CD4-positive, CD25-positive, alpha-beta regulatory T cell (primary cell): ENCODE results near the gene TOM1. TPM values are rescaled to one million over a fixed set of nuclear protein-coding genes. Genes with fewer than 3 reads are reported as not detected.

ENCODE experiments used
- ATAC-seq, 2 donors: fragments of 150-1000 bp; cut with Tn5 transposase; one replicate each; pipeline ENCODE4 v1.10.0; 2021; ENCODE audit warnings: low read depth in 2 of 2, moderate number of reproducible peaks in 2 of 2, moderate library complexity in 1 of 2
- DNase-seq, 3 donors: peaks; one replicate each; pipeline versions ENCODE4 v3.0.0 to v3.0.0-alpha.2; 2012 to 2022; ENCODE audit warnings: mixed read lengths in 1 of 3
- H3K27ac ChIP-seq: one replicate; pipeline ENCODE4 v1.7.0; 2013; ENCODE audit warnings: mild to moderate bottlenecking, low read length; ENCODE audit not compliant: insufficient read depth, poor library complexity, severe bottlenecking
- H3K27me3 ChIP-seq: one replicate; pipeline ENCODE4 v1.7.0; 2013; ENCODE audit warnings: low read length; ENCODE audit not compliant: control insufficient read depth, insufficient read depth
- H3K36me3 ChIP-seq: one replicate; pipeline ENCODE4 v1.7.0; 2013; ENCODE audit warnings: mild to moderate bottlenecking, low read length, moderate library complexity; ENCODE audit not compliant: control insufficient read depth, insufficient read depth
- H3K4me1 ChIP-seq: 2 replicates; pipeline ENCODE4 v1.7.0; 2013; ENCODE audit warnings: mild to moderate bottlenecking, low read length; ENCODE audit not compliant: insufficient read depth, control insufficient read depth, poor library complexity, severe bottlenecking
- H3K4me3 ChIP-seq: one replicate; pipeline ENCODE4 v1.7.0; 2013; ENCODE audit warnings: low read depth, mild to moderate bottlenecking, low read length, moderate library complexity
- H3K9me3 ChIP-seq, 2 experiments: 1 replicate in 1 of 2; 2 replicates in 1 of 2; pipeline ENCODE4 v1.7.0; 2013; ENCODE audit warnings: low read length in 2 of 2, mild to moderate bottlenecking in 1 of 2, moderate library complexity in 1 of 2; ENCODE audit not compliant: control insufficient read depth in 2 of 2
- H3K27ac Mint-ChIP-seq, 3 donors: one replicate each; pipeline ENCODE4 v1.8.0; 2020 to 2022; ENCODE audit warnings: mild to moderate bottlenecking in 3 of 3, mixed read lengths in 3 of 3, moderate library complexity in 2 of 3
- H3K27me3 Mint-ChIP-seq: one replicate; pipeline ENCODE4 v1.8.0; 2022; ENCODE audit warnings: mild to moderate bottlenecking, mixed read lengths
- H3K36me3 Mint-ChIP-seq: one replicate; pipeline ENCODE4 v1.8.0; 2020; ENCODE audit warnings: mixed read lengths
- H3K4me1 Mint-ChIP-seq, 4 donors: one replicate each; pipeline ENCODE4 v1.8.0; 2020 to 2022; ENCODE audit warnings: mixed read lengths in 4 of 4, mild to moderate bottlenecking in 1 of 4
- H3K4me3 Mint-ChIP-seq, 4 donors: one replicate each; pipeline ENCODE4 v1.8.0; 2020 to 2022; ENCODE audit warnings: mild to moderate bottlenecking in 4 of 4, mixed read lengths in 4 of 4, moderate library complexity in 3 of 4
- H3K9me3 Mint-ChIP-seq, 7 donors: one replicate each; pipeline ENCODE4 v1.8.0; 2020 to 2022; ENCODE audit warnings: mixed read lengths in 7 of 7, mild to moderate bottlenecking in 3 of 7, moderate library complexity in 2 of 7
- polyA plus RNA-seq, 4 donors: library from polyadenylated mRNA; unstranded; fragments of 300-500 nt; fragmentation: Illumina TruSeq; gene quantifications; one replicate each; pipeline ENCODE4 v1.2.3, GENCODE V29; 2021
- total RNA-seq: library from RNA; stranded (reverse); gene quantifications from one replicate; pipeline ENCODE4 v1.2.3, GENCODE V29; 2022

Gene TOM1
- total and polyA plus RNA-seq, 5 donors from 2014 or later, result 54.8 to 194 (median 71.6) TPM

DNA sequence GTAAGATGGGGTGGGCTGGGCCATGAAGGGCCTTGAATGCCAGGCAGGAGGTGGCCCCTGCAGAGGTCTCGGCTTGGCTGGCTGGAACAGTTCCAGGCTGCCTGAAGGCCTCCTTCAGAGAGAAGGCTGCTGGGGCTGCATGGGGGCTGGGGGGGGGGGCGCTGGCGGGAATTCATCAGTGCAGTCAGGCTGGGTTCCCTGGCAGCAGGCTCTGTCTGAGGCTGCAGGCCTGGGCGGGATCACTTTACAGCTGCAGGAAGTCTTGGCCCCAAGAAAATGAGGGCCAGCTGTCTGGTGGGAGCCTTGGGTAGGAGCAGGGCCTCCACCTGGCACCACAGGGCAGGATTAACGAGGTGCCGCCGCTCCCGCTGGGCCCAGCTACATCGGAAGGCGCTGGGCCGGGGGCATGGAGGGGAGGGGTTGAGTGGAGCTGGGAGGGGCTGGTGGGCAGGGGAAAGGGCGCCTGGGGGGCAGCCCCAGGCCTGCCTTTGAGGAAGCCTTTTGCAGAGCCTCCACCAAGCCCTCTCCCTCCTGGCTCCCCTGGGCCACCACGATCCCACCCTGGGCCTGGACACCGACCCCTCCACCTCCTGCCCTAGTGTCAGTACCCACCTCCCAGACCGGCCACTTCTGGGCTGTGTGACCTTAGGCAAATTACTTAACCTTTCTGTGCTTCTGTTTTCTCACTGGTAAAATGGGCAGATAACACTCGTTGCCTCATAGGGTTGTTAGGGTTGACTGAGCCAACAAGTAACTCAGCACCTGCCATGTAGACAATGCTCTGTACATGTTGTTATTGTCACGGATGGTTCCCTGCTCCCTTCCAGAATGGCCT is 50.2 kb downstream of the TOM1 start:
- H3K27me3 Mint-ChIP-seq, result no peaks in the 10 kb centered on the region
- no peaks in the 10 kb centered on the region for H3K36me3 Mint-ChIP-seq
- Histone ChIP-seq H3K9me3 (no peaks in the 10 kb centered on the region), H3K27ac (no peak overlapping the region), H3K36me3 (no peaks in the 10 kb centered on the region), H3K4me3 (no peak overlapping the region), H3K4me1 (peaks cover 24% of the 10 kb centered on the region), H3K27me3 (no peaks in the 10 kb centered on the region)
- H3K4me1 Mint-ChIP-seq, result peaks cover 8 to 33% (median 18%) of the 10 kb centered on the region in 4 donors
- peak overlapping the region in 2 of 4 donors; percentile 32 to 78 for H3K4me3 Mint-ChIP-seq
- no peak for DNase-seq
- no peaks in the 10 kb centered on the region for H3K9me3 Mint-ChIP-seq
- no peak for ATAC-seq
- H3K27ac Mint-ChIP-seq, result peak overlapping the region; percentile 78 to 90 (median 83)

DNA sequence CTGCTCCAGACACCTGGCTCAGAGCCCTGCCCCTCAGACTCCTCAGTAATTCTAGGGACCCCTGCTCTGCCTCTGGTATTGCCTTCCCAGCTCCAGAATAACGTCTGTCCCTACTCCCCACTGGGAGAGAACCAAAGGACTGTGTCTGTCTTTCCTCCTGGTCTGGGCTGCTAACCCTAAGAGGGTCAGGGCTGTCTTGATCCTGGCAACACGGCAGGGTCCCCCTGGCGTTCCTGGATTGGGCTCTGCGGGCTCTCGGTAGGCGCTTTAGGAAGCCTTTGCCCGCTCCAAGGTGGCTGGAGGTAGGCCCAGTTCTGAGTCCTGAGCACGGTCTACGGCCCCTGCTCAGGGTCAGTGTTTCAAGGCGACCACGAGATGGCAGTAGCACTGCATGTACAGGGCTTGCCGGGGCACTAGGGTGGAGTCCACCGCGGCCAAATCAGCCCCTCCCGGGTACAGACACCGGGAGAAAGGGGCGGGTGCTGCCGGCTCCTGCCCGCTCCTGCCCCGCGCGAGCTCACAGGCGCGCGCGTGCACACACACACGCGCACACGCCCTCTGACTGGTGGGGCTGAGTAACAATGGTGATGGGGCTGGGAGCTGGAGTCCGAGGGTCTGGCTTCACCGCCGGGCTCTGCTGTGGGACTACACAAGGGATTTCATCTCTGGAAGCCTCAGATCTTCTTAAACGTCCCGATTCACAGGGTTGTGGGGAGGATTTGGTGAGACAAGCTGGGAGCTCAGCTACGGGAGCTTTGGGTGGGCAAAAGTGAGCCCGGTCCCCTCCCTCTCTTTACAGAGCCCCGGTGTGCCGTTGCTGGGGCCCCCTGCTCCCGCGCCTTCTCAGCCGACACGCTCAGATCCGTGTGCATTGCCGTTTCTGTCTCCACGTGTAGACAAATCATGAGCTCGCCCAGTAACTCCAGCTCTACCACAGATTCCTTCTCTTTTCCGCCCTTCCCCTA is 51.1 kb downstream of the TOM1 start:
- H3K27ac Mint-ChIP-seq, result peak overlapping the region; percentile 78 to 93 (median 83)

GRCh38 chr22:35352214-35353111 is 52.8 kb downstream of the TOM1 start:
- DNase-seq (peak in 2 of 3 donors; percentile 28 to 79), ATAC-seq (peak; percentile 41 to 45)
- H3K4me3 ChIP-seq, result no peak overlapping the region
- no peaks in the 10 kb centered on the region for H3K36me3 ChIP-seq
- H3K4me1 ChIP-seq, result peaks cover 24% of the 10 kb centered on the region
- no peaks in the 10 kb centered on the region for H3K36me3 Mint-ChIP-seq
- H3K27me3 Mint-ChIP-seq, result no peaks in the 10 kb centered on the region
- H3K9me3 Mint-ChIP-seq, result no peaks in the 10 kb centered on the region
- peak overlapping the region; percentile 84 to 86 (median 85) for H3K27ac Mint-ChIP-seq
- H3K9me3 ChIP-seq, result no peaks in the 10 kb centered on the region
- H3K27me3 ChIP-seq, result no peaks in the 10 kb centered on the region
- H3K27ac ChIP-seq, result peak overlapping the region; percentile 51
- H3K4me3 Mint-ChIP-seq, result peak overlapping the region; percentile 70 to 90 (median 84)
- H3K4me1 Mint-ChIP-seq, result peaks cover 8 to 33% (median 17%) of the 10 kb centered on the region in 4 donors

More for the DNA sequence above, 51.1 kb downstream of the TOM1 start:
- Histone ChIP-seq H3K36me3 (no peaks in the 10 kb centered on the region), H3K4me3 (peak overlapping the region; percentile 77), H3K27ac (no peak overlapping the region), H3K9me3 (no peaks in the 10 kb centered on the region), H3K27me3 (no peaks in the 10 kb centered on the region), H3K4me1 (peaks cover 24% of the 10 kb centered on the region)
- peak; percentile 80 to 93 (median 84) for DNase-seq
- Mint-ChIP-seq H3K9me3 (no peaks in the 10 kb centered on the region), H3K4me1 (peaks cover 8 to 33% (median 17%) of the 10 kb centered on the region in 4 donors), H3K27me3 (no peaks in the 10 kb centered on the region), H3K4me3 (peak overlapping the region; percentile 78 to 90 (median 88)), H3K36me3 (no peaks in the 10 kb centered on the region)
- peak; percentile 89 to 92 for ATAC-seq

- peaks cover 8 to 33% (median 17%) of the 10 kb centered on the region in 4 donors for H3K4me1 Mint-ChIP-seq
- no peaks in the 10 kb centered on the region for H3K9me3 Mint-ChIP-seq
- H3K4me3 ChIP-seq, result no peak overlapping the region
- no peaks in the 10 kb centered on the region for H3K9me3 ChIP-seq
- no peaks in the 10 kb centered on the region for H3K27me3 ChIP-seq
- peaks cover 5% of the 10 kb centered on the region for H3K27me3 Mint-ChIP-seq
- ATAC-seq (no peak), DNase-seq (no peak)
- H3K27ac Mint-ChIP-seq, result peak overlapping the region in 1 of 3 donors; percentile 11
- H3K4me1 ChIP-seq, result peaks cover 24% of the 10 kb centered on the region
- H3K4me3 Mint-ChIP-seq, result peak overlapping the region in 2 of 4 donors; percentile 26 to 78
- no peaks in the 10 kb centered on the region for H3K36me3 ChIP-seq
- H3K27ac ChIP-seq, result no peak overlapping the region
- H3K36me3 Mint-ChIP-seq, result no peaks in the 10 kb centered on the region
Observed at GRCh38 chr22:35353318-35353717, 53.6 kb downstream of the TOM1 start.

DNA sequence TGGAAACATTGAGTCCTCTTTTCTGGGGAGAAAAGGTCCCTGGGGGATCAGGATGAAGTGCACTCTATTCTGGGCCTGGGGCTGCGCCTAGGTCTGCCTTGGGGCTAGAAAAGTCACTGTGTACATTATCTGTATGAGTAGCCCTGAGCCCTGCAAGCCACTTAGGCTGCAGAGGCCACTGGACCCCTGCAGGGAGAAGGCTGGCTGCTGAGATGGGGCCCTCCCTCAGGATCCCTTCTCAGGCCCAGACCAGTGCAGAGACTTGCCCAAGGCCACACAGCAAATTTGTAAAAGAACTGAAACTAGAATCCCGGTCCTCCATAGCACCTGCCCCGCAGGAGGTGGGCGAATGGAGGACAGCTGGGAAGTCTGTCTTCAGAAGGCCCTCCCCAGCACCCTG is 54.4 kb downstream of the TOM1 start:
- Histone ChIP-seq H3K27me3 (no peaks in the 10 kb centered on the region), H3K4me1 (peaks cover 24% of the 10 kb centered on the region), H3K36me3 (no peaks in the 10 kb centered on the region), H3K4me3 (no peak overlapping the region), H3K9me3 (no peaks in the 10 kb centered on the region), H3K27ac (no peak overlapping the region)
- peak overlapping the region in 1 of 4 donors; percentile 86 for H3K4me3 Mint-ChIP-seq
- H3K27ac Mint-ChIP-seq, result no peak overlapping the region
- ATAC-seq (no peak), DNase-seq (no peak)
- H3K27me3 Mint-ChIP-seq, result peaks cover 7% of the 10 kb centered on the region
- H3K4me1 Mint-ChIP-seq, result peaks cover 8 to 33% (median 17%) of the 10 kb centered on the region in 4 donors
- no peaks in the 10 kb centered on the region for H3K36me3 Mint-ChIP-seq
- no peaks in the 10 kb centered on the region for H3K9me3 Mint-ChIP-seq

DNA sequence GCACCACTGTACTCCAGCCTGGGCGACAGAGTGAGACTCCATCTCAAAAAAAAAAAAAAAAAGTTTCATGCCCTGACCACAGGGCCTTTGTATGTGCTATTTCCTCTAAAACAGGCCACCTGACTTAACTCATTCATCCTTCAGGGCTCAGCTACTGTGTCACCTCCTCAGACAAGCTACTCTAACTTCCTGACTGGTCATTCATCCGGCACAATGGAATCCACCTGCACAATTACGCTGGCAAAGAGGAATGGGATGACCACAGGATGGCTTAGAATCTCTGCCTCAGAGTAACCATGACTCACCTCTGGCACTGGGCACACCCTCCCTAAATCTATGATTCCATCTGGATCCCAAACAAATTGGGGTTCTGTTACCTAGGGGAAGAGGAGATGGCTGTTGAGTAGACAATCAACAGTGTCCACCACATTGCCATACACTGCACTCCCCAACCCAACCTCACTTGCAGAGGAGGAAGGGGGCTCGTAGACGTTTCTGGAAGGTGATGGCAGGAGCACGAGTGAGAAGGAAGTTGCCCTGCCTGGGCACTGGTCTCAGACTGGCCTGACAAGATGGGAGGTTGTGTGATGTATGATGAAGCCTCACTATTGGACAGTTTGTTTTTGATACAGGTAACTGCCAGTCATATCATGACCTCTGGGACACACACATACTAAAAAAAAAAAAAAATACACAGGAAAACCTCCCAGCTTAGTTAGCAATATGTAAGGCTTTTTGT is 58.4 kb downstream of the TOM1 start:
- no peaks in the 10 kb centered on the region for H3K9me3 ChIP-seq
- ATAC-seq (no peak), DNase-seq (no peak)
- Mint-ChIP-seq H3K9me3 (no peaks in the 10 kb centered on the region), H3K4me1 (peaks cover 0 to 3% (median 0%) of the 10 kb centered on the region in 4 donors), H3K36me3 (no peaks in the 10 kb centered on the region), H3K27ac (peak overlapping the region in 1 of 3 donors; percentile 78), H3K27me3 (peaks cover 11% of the 10 kb centered on the region), H3K4me3 (no peak overlapping the region)
- H3K4me1 ChIP-seq, result peaks cover 2% of the 10 kb centered on the region
- no peaks in the 10 kb centered on the region for H3K36me3 ChIP-seq
- H3K27ac ChIP-seq, result no peak overlapping the region
- H3K4me3 ChIP-seq, result no peak overlapping the region
- H3K27me3 ChIP-seq, result no peaks in the 10 kb centered on the region
